Neural cell (in vitro differentiated cells): ENCODE results near the gene NCR2.

Experiments
- EP300 ChIP-seq: fragments of 450-650 bp; conservative IDR thresholded peaks from 2 replicates; pipeline ENCODE4 v1.6.1; 2014; ENCODE audit warnings: antibody characterized with exemption, mild to moderate bottlenecking, moderate library complexity; ENCODE audit not compliant: poor library complexity, severe bottlenecking
- MXI1 ChIP-seq: fragments of 450-650 bp; conservative IDR thresholded peaks from 2 replicates; pipeline ENCODE4 v1.6.1; 2014; ENCODE audit warnings: antibody characterized with exemption, mild to moderate bottlenecking; ENCODE audit not compliant: poor library complexity, severe bottlenecking
- RAD21 ChIP-seq: fragments of 450-650 bp; conservative IDR thresholded peaks from 2 replicates; pipeline ENCODE4 v1.6.1; 2014; ENCODE audit warnings: antibody characterized with exemption, mild to moderate bottlenecking, moderate library complexity
- TF ChIP-seq, protein P1 (sequence below): fragments of 450-650 bp; IDR thresholded peaks from 2 replicates; pipeline ENCODE4 v1.5.1; 2014; ENCODE audit warnings: antibody characterized with exemption, mild to moderate bottlenecking, moderate library complexity; ENCODE audit not compliant: poor library complexity, severe bottlenecking
- TF ChIP-seq, protein P2 (sequence below): IDR thresholded peaks from 2 replicates; pipeline ENCODE4 v1.6.1; 2012; ENCODE audit warnings: borderline replicate concordance

DNA sequence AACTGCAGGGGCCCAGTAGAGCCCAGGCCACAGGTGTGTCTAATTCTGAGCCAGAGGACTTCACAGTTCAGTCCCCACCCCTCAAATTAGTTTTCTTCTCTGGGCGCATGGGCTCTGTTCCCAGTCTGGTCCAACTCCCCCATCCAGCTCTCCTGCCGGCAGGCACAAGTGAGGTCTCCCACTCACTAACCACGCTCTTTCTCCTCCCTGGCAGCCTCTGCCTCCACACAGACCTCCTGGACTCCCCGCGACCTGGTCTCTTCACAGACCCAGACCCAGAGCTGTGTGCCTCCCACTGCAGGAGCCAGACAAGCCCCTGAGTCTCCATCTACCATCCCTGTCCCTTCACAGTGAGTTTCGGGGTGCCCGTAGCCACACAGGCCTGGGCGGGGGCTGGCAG lies 6.2 kb downstream of the NCR2 start:
- TF ChIP-seq, protein P1, sequence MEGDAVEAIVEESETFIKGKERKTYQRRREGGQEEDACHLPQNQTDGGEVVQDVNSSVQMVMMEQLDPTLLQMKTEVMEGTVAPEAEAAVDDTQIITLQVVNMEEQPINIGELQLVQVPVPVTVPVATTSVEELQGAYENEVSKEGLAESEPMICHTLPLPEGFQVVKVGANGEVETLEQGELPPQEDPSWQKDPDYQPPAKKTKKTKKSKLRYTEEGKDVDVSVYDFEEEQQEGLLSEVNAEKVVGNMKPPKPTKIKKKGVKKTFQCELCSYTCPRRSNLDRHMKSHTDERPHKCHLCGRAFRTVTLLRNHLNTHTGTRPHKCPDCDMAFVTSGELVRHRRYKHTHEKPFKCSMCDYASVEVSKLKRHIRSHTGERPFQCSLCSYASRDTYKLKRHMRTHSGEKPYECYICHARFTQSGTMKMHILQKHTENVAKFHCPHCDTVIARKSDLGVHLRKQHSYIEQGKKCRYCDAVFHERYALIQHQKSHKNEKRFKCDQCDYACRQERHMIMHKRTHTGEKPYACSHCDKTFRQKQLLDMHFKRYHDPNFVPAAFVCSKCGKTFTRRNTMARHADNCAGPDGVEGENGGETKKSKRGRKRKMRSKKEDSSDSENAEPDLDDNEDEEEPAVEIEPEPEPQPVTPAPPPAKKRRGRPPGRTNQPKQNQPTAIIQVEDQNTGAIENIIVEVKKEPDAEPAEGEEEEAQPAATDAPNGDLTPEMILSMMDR, result no peak
- TF ChIP-seq RAD21 (no peak), MXI1 (no peak), EP300 (no peak)
- TF ChIP-seq, protein P2, sequence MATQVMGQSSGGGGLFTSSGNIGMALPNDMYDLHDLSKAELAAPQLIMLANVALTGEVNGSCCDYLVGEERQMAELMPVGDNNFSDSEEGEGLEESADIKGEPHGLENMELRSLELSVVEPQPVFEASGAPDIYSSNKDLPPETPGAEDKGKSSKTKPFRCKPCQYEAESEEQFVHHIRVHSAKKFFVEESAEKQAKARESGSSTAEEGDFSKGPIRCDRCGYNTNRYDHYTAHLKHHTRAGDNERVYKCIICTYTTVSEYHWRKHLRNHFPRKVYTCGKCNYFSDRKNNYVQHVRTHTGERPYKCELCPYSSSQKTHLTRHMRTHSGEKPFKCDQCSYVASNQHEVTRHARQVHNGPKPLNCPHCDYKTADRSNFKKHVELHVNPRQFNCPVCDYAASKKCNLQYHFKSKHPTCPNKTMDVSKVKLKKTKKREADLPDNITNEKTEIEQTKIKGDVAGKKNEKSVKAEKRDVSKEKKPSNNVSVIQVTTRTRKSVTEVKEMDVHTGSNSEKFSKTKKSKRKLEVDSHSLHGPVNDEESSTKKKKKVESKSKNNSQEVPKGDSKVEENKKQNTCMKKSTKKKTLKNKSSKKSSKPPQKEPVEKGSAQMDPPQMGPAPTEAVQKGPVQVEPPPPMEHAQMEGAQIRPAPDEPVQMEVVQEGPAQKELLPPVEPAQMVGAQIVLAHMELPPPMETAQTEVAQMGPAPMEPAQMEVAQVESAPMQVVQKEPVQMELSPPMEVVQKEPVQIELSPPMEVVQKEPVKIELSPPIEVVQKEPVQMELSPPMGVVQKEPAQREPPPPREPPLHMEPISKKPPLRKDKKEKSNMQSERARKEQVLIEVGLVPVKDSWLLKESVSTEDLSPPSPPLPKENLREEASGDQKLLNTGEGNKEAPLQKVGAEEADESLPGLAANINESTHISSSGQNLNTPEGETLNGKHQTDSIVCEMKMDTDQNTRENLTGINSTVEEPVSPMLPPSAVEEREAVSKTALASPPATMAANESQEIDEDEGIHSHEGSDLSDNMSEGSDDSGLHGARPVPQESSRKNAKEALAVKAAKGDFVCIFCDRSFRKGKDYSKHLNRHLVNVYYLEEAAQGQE, result no peak
